ENCODE results near the gene KCNMA1. TPM values are rescaled to one million over a fixed set of nuclear protein-coding genes. Genes with fewer than 3 reads are reported as not detected.

KCNMA1 gene
- total RNA-seq, 1 experiment from 2014 or later = 0.49 TPM

- TF ChIP-seq, protein P1, sequence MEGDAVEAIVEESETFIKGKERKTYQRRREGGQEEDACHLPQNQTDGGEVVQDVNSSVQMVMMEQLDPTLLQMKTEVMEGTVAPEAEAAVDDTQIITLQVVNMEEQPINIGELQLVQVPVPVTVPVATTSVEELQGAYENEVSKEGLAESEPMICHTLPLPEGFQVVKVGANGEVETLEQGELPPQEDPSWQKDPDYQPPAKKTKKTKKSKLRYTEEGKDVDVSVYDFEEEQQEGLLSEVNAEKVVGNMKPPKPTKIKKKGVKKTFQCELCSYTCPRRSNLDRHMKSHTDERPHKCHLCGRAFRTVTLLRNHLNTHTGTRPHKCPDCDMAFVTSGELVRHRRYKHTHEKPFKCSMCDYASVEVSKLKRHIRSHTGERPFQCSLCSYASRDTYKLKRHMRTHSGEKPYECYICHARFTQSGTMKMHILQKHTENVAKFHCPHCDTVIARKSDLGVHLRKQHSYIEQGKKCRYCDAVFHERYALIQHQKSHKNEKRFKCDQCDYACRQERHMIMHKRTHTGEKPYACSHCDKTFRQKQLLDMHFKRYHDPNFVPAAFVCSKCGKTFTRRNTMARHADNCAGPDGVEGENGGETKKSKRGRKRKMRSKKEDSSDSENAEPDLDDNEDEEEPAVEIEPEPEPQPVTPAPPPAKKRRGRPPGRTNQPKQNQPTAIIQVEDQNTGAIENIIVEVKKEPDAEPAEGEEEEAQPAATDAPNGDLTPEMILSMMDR (IDR thresholded peaks at IDR 0.05 in 2 of 3, conservative IDR thresholded peaks at IDR 0.05 in 1 of 3; ENCODE audit: borderline replicate concordance in 1 of 3, insufficient read depth in 1 of 3, low read depth in 2 of 3, low read length in 2 of 3) = no peak
- TF ChIP-seq ZNF274 (IDR thresholded peaks at IDR 0.05; ENCODE audit: low read depth, low read length) (no peak), CBX3 (IDR thresholded peaks at IDR 0.05; ENCODE audit: low read depth) (no peak), SIN3A (IDR thresholded peaks at IDR 0.05; ENCODE audit: low read depth) (no peak)
These were observed 488.6 kb downstream of the KCNMA1 start (continued) for GRCh38 chr10:77149001-77149400.

GRCh38 chr10:77147871-77148270 is 489.7 kb downstream of the KCNMA1 start:
- Histone ChIP-seq H3K36me3 (ENCODE audit: control insufficient read depth in 1 of 2, insufficient read depth in 2 of 2, low read length in 2 of 2) (no peaks in the 10 kb centered on the region), H3K4me2 (ENCODE audit: low read length) (no peak overlapping the region), H3K79me2 (ENCODE audit: insufficient read depth, low read length) (no peaks in the 10 kb centered on the region), H3K9ac (ENCODE audit: low read length) (no peak overlapping the region), H3K27me3 (ENCODE audit: insufficient read depth, low read length) (peaks cover 35% of the 10 kb centered on the region), H3K9me3 (ENCODE audit: control insufficient read depth in 1 of 2, insufficient read depth in 1 of 2, low read depth in 1 of 2, low read length in 2 of 2) (no peaks in the 10 kb centered on the region), H3K4me1 (ENCODE audit: control insufficient read depth in 1 of 2, insufficient read depth in 2 of 2, low read length in 2 of 2) (no peaks in the 10 kb centered on the region), H3K9me2 (ENCODE audit: insufficient read depth) (no peaks in the 10 kb centered on the region), H4K20me1 (ENCODE audit: insufficient read depth) (no peaks in the 10 kb centered on the region), H2AFZ (ENCODE audit: low read depth, low read length, poor library complexity, severe bottlenecking) (no peak overlapping the region), H3K27ac (ENCODE audit: low read depth, low read length) (no peak overlapping the region), H3K4me3 (replicated peaks in 1 of 2; ENCODE audit: low read depth in 1 of 2, low read length in 2 of 2) (no peak overlapping the region)
- DNase-seq (ENCODE audit: low read depth, low spot score) (no peak), ATAC-seq (no peak)
- no peak for TF ChIP-seq EZH2 (IDR thresholded peaks at IDR 0.05)
- POLR2A ChIA-PET = no interaction called here
- BruUV-seq (replicated peaks) = no TSS peak
- RAD21 ChIA-PET (ENCODE audit: low non-redundant PET in 1 of 2, low total read pairs in 2 of 2, uncharacterized antibody in 2 of 2, unreplicated experiment in 2 of 2) = no interaction called here
- CTCF ChIA-PET = interaction anchor here (0.9 kb wide), 1 partner anchor 496 kb away, joined by 3 read pairs; no protein-coding TSS in a partner anchor
- intact Hi-C loops (cut with micrococcal nuclease) = no loop called here

DNA sequence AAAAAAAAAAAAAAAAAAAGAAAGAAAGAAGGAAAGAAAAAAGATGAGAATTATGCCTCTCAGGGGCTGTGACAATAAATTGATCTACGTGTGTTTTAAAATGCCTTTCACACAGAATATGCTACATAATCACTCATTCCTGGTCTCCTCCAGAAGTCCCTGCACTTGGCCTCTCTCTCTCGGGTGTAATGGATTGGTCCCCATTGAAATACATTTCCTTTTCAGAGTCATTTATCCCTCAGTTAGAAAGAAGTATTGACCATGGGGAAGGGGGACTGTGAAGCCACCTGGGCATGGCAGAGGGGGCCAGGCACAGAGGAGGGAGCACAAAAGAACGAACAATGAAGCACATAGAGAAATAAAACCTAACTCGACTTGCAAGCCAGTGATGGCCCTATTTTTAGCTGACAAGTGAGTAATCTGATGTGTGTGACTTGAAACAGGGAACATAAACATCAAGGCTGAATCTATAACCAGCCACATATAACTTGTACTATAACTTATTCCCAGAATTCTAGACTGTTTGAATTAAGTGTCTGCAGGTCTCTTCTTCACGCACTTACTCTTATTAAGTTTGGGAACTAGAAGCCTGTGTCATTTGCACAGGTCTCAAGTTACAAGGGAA is 490.8 kb downstream of the KCNMA1 start:
- BruUV-seq (replicated peaks) = no TSS peak
- no peak for ATAC-seq
- no peak for TF ChIP-seq EZH2 (IDR thresholded peaks at IDR 0.05)
- TF ChIP-seq, protein P2, sequence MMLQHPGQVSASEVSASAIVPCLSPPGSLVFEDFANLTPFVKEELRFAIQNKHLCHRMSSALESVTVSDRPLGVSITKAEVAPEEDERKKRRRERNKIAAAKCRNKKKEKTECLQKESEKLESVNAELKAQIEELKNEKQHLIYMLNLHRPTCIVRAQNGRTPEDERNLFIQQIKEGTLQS (IDR thresholded peaks at IDR 0.05) = no peak
- TF ChIP-seq, protein P1 (IDR thresholded peaks at IDR 0.05 in 2 of 3, conservative IDR thresholded peaks at IDR 0.05 in 1 of 3; ENCODE audit: borderline replicate concordance in 1 of 3, insufficient read depth in 1 of 3, low read depth in 2 of 3, low read length in 2 of 3) = no peak
- no peak for TF ChIP-seq TCF7L2 (IDR thresholded peaks at IDR 0.05; ENCODE audit: borderline replicate concordance, extremely low read depth, insufficient read depth, insufficient read length)
- TF ChIP-seq FOSL1 (IDR thresholded peaks at IDR 0.05; ENCODE audit: low read depth) = no peak
- no peak for TF ChIP-seq POLR2AphosphoS5 (IDR thresholded peaks at IDR 0.05; ENCODE audit: low read depth, low read length)
- TF ChIP-seq SRF (IDR thresholded peaks at IDR 0.05; ENCODE audit: low read depth) = no peak
- TF ChIP-seq JUND (IDR thresholded peaks at IDR 0.05) = no peak
- TF ChIP-seq SP1 (IDR thresholded peaks at IDR 0.05; ENCODE audit: low read depth) = no peak
- TF ChIP-seq EGR1 (IDR thresholded peaks at IDR 0.05; ENCODE audit: low read depth) = no peak
- no peak for TF ChIP-seq ZNF274 (IDR thresholded peaks at IDR 0.05; ENCODE audit: low read depth, low read length)
- TF ChIP-seq CEBPB (IDR thresholded peaks at IDR 0.05; ENCODE audit: low read depth) = no peak
- no peak for TF ChIP-seq CBX3 (IDR thresholded peaks at IDR 0.05; ENCODE audit: low read depth)
- no peak for TF ChIP-seq POLR2A (IDR thresholded peaks at IDR 0.05; ENCODE audit: borderline replicate concordance, extremely low read depth, insufficient read depth, insufficient read length)

More for the DNA sequence above, 490.8 kb downstream of the KCNMA1 start:
- H2AFZ ChIP-seq (ENCODE audit: low read depth, low read length, poor library complexity, severe bottlenecking) = no peak overlapping the region
- no peaks in the 10 kb centered on the region for H3K79me2 ChIP-seq (ENCODE audit: insufficient read depth, low read length)
- POLR2A ChIA-PET = no interaction called here
- CTCF ChIA-PET = no interaction called here
- no peaks in the 10 kb centered on the region for H3K9me2 ChIP-seq (ENCODE audit: insufficient read depth)
- no peak overlapping the region for H3K27ac ChIP-seq (ENCODE audit: low read depth, low read length)
- no peak overlapping the region for H3K4me3 ChIP-seq (replicated peaks in 1 of 2; ENCODE audit: low read depth in 1 of 2, low read length in 2 of 2)
- no peaks in the 10 kb centered on the region for H3K36me3 ChIP-seq (ENCODE audit: control insufficient read depth in 1 of 2, insufficient read depth in 2 of 2, low read length in 2 of 2)
- no peaks in the 10 kb centered on the region for H4K20me1 ChIP-seq (ENCODE audit: insufficient read depth)
- no peak overlapping the region for H3K9ac ChIP-seq (ENCODE audit: low read length)
- H3K4me1 ChIP-seq (ENCODE audit: control insufficient read depth in 1 of 2, insufficient read depth in 2 of 2, low read length in 2 of 2) = no peaks in the 10 kb centered on the region
- no peaks in the 10 kb centered on the region for H3K9me3 ChIP-seq (ENCODE audit: control insufficient read depth in 1 of 2, insufficient read depth in 1 of 2, low read depth in 1 of 2, low read length in 2 of 2)
- no peak for DNase-seq (ENCODE audit: low read depth, low spot score)
- RAD21 ChIA-PET (ENCODE audit: low non-redundant PET in 1 of 2, low total read pairs in 2 of 2, uncharacterized antibody in 2 of 2, unreplicated experiment in 2 of 2) = no interaction called here
- intact Hi-C loops (cut with micrococcal nuclease) = no loop called here
- no peak overlapping the region for H3K4me2 ChIP-seq (ENCODE audit: low read length)
- H3K27me3 ChIP-seq (ENCODE audit: insufficient read depth, low read length) = peaks cover 35% of the 10 kb centered on the region

All from HCT116 (cell line).